Testis (tissue), 3 donors: ENCODE data around the gene BRD3OS. TPM values are rescaled to one million over a fixed set of nuclear protein-coding genes. Genes with fewer than 3 reads are reported as not detected.

Experiments
- DNase-seq: peaks from one replicate; pipeline ENCODE4 v3.0.0-alpha.2; 2019
- H3K27ac ChIP-seq, 2 donors: fragments of 200-600 bp; sonication (generic); one replicate each; pipeline ENCODE4 v1.5.1; 2019
- H3K27me3 ChIP-seq: fragments of 200-600 bp; sonication (generic); one replicate; pipeline ENCODE4 v1.5.1; 2019
- H3K36me3 ChIP-seq: fragments of 200-600 bp; sonication (generic); one replicate; pipeline ENCODE4 v1.5.1; 2017; ENCODE audit warnings: low read depth; ENCODE audit errors: missing control alignments
- H3K4me1 ChIP-seq: fragments of 200-600 bp; sonication (generic); one replicate; pipeline ENCODE4 v1.5.1; 2019
- H3K4me3 ChIP-seq, 2 donors: fragments of 200-600 bp; sonication (generic); one replicate each; pipeline ENCODE4 v1.5.1; 2017 to 2019
- H3K9me3 ChIP-seq: fragments of 200-600 bp; sonication (generic); one replicate; pipeline ENCODE4 v1.5.1; 2017
- CTCF ChIP-seq, 3 experiments: fragments of 450-650 bp in 2 of 3; fragments of 200-600 bp in 1 of 3; sonication (generic) in 1 of 3; IDR thresholded peaks; one replicate each; pipeline ENCODE4 v1.5.1; 2016 to 2019; ENCODE audit warnings: antibody characterized with exemption in 3 of 3, mild to moderate bottlenecking in 2 of 3, moderate library complexity in 1 of 3
- POLR2A ChIP-seq: fragments of 450-650 bp; IDR thresholded peaks from one replicate; pipeline ENCODE4 v1.6.1; 2017; ENCODE audit warnings: antibody characterized with exemption, mild to moderate bottlenecking, moderate library complexity
- WGBS, 2 donors: methylation state at CpG; one replicate each; pipeline ENCODE4 v1.1.5; 2018; 5-methylcytosine and 5-hydroxymethylcytosine counted together
- intact Hi-C: fragments of 100-400 bp; cut with DNase I; formaldehyde crosslinking; loops from one replicate; pipeline ENCODE4 v1.15.1; 2023; ENCODE audit warnings: low total_unique reads
- polyA plus RNA-seq: library from polyadenylated mRNA; stranded (reverse); fragments of 350-450 nt; fragmentation: Illumina TruSeq; extraction: RNeasy Lipid Tissue Mini Kit (QIAGEN cat#74804); gene quantifications from one replicate; pipeline ENCODE4 v1.2.3, GENCODE V29; 2014; ENCODE audit warnings: low read depth, low replicate concordance; ENCODE audit not compliant: insufficient read depth
- total RNA-seq, 2 donors: library from RNA; depleted of rRNA; stranded (reverse); fragments of >200 nt; gene quantifications; one replicate each; pipeline ENCODE4 v1.2.3, GENCODE V29; 2016

Gene BRD3OS
- total and polyA plus RNA-seq, 3 donors from 2014 or later = 18.9 to 29.5 (median 19.0) TPM

GRCh38 chr9:134029248-134030226 is 4.3 kb downstream of the BRD3OS start:
- H3K27me3 ChIP-seq = no peaks in the 10 kb centered on the region
- no peak overlapping the region for H3K27ac ChIP-seq
- intact Hi-C loops = no loop called here
- no peaks in the 10 kb centered on the region for H3K9me3 ChIP-seq
- H3K4me3 ChIP-seq = no peak overlapping the region
- no peak for DNase-seq
- peaks cover 15% of the 10 kb centered on the region for H3K4me1 ChIP-seq
- WGBS, 2 donors = 87% methylated on average over 14 to 21 of the region's 21 CpGs
- H3K36me3 ChIP-seq = no peaks in the 10 kb centered on the region
- TF ChIP-seq POLR2A (no peak), CTCF (IDR thresholded peaks at IDR 0.05) (no peak)

- Histone ChIP-seq H3K27ac (no peak overlapping the region), H3K9me3 (no peaks in the 10 kb centered on the region), H3K36me3 (no peaks in the 10 kb centered on the region), H3K4me3 (no peak overlapping the region), H3K4me1 (peaks cover 15% of the 10 kb centered on the region), H3K27me3 (no peaks in the 10 kb centered on the region)
- DNase-seq = no peak
- no peak for TF ChIP-seq CTCF (IDR thresholded peaks at IDR 0.05)
- TF ChIP-seq POLR2A = no peak
- 82 to 90% methylated on average over 29 of the region's 29 CpGs for WGBS, 2 donors
- intact Hi-C loops = no loop called here
Measured at GRCh38 chr9:134030821-134031470, 5.7 kb downstream of the BRD3OS start.

GRCh38 chr9:134031783-134032182 is 6.5 kb downstream of the BRD3OS start:
- 90 to 93% methylated on average over 12 to 14 of the region's 14 CpGs for WGBS, 2 donors
- TF ChIP-seq CTCF (IDR thresholded peaks at IDR 0.05) = no peak
- TF ChIP-seq POLR2A = no peak
- no peak for DNase-seq
- no peaks in the 10 kb centered on the region for H3K36me3 ChIP-seq
- no peaks in the 10 kb centered on the region for H3K9me3 ChIP-seq
- no peak overlapping the region for H3K4me3 ChIP-seq
- H3K27ac ChIP-seq = no peak overlapping the region
- H3K4me1 ChIP-seq = peaks cover 9% of the 10 kb centered on the region
- no peaks in the 10 kb centered on the region for H3K27me3 ChIP-seq
- intact Hi-C loops = no loop called here

- no peak for TF ChIP-seq CTCF (IDR thresholded peaks at IDR 0.05)
- TF ChIP-seq POLR2A = no peak
- intact Hi-C loops = no loop called here
Measured at GRCh38 chr9:134032456-134033222, 7.4 kb downstream of the BRD3OS start.

More at GRCh38 chr9:134032456-134033222, 7.4 kb downstream of the BRD3OS start:
- no peak overlapping the region for H3K27ac ChIP-seq
- no peaks in the 10 kb centered on the region for H3K36me3 ChIP-seq
- no peaks in the 10 kb centered on the region for H3K27me3 ChIP-seq
- H3K9me3 ChIP-seq = no peaks in the 10 kb centered on the region
- no peak overlapping the region for H3K4me3 ChIP-seq
- H3K4me1 ChIP-seq = peaks cover 9% of the 10 kb centered on the region
- DNase-seq = no peak
- WGBS, 2 donors = 93 to 94% methylated on average over 40 of the region's 40 CpGs
